Peyer's patch (tissue), 4 donors: Measurements from ENCODE around the gene HS6ST2.

Experiments used
- CTCF ChIP-seq, 6 experiments: fragments of 450-650 bp in 4 of 6; fragments of 200-600 bp in 2 of 6; sonication (generic) in 1 of 6; IDR thresholded peaks; one replicate each; pipeline ENCODE4 v1.5.1; 2017 to 2019; ENCODE audit warnings: antibody characterized with exemption in 6 of 6, mild to moderate bottlenecking in 3 of 6, moderate library complexity in 1 of 6
- POLR2A ChIP-seq, 2 donors: fragments of 450-650 bp; IDR thresholded peaks; one replicate each; pipeline ENCODE4 v1.5.1; 2017; ENCODE audit warnings: antibody characterized with exemption in 2 of 2, mild to moderate bottlenecking in 2 of 2, moderate library complexity in 2 of 2

GRCh38 chrX:132807411-132808030 lies 150.9 kb downstream of the HS6ST2 start:
- no peak for TF ChIP-seq CTCF (IDR thresholded peaks at IDR 0.05)
- TF ChIP-seq POLR2A (IDR thresholded peaks at IDR 0.05) = no peak
